Left lung (tissue), 10 donors: ENCODE data around the gene NR3C2. TPM values are rescaled to one million over a fixed set of nuclear protein-coding genes. Genes with fewer than 3 reads are reported as not detected.

Experiments
- ATAC-seq: fragments of 200-7000 bp; cut with Tn5 transposase; one replicate; pipeline ENCODE4 v1.9.1; 2020; ENCODE audit warnings: moderate library complexity
- DNase-seq, 4 donors: peaks; one replicate each; pipeline ENCODE4 v3.0.0-alpha.2; 2013 to 2020
- H3K27ac ChIP-seq, 2 donors: fragments of 200-600 bp; sonication (generic) in 1 of 2; one replicate each; pipeline versions ENCODE4 v1.5.0 to v1.8.0; 2020 to 2021
- H3K27me3 ChIP-seq, 2 donors: fragments of 200-600 bp; sonication (generic) in 1 of 2; one replicate each; pipeline versions ENCODE4 v1.5.0 to v1.8.0; 2020 to 2021
- H3K36me3 ChIP-seq, 2 donors: fragments of 200-600 bp; sonication (generic) in 1 of 2; one replicate each; pipeline versions ENCODE4 v1.5.0 to v1.8.0; 2020 to 2021
- H3K4me1 ChIP-seq, 2 donors: fragments of 200-600 bp; one replicate each; pipeline ENCODE4 v1.8.0; 2021
- H3K4me3 ChIP-seq, 2 donors: fragments of 200-600 bp; sonication (generic) in 1 of 2; one replicate each; pipeline versions ENCODE4 v1.5.0 to v1.8.0; 2020 to 2021; ENCODE audit warnings: mild to moderate bottlenecking in 1 of 2
- H3K9me3 ChIP-seq, 2 donors: fragments of 200-600 bp; sonication (generic) in 1 of 2; one replicate each; pipeline versions ENCODE4 v1.5.0 to v1.8.0; 2020 to 2021
- intact Hi-C, 2 donors: fragments of 100-400 bp; cut with DNase I; formaldehyde crosslinking; loops; one replicate each; pipeline versions ENCODE4 v1.11.2 to v1.14.2; 2022
- polyA plus RNA-seq, 6 donors: library from polyadenylated mRNA; unstranded; fragments of 120-200 nt; gene quantifications; one replicate each; pipeline ENCODE4 v1.2.1, GENCODE V29; 2013; ENCODE audit not compliant: insufficient read length in 6 of 6
- total RNA-seq, 2 donors: library from RNA; stranded (reverse); fragmentation: NEBNext Ultra II Directional; extraction: Animal tissue kit (Norgen Biotek cat#: 25700); gene quantifications; one replicate each; pipeline ENCODE4 v1.2.1, GENCODE V29; 2021
- TF ChIP-seq, protein P1 (sequence below), 2 donors: fragments of 200-600 bp; sonication (generic) in 1 of 2; IDR thresholded peaks; one replicate each; pipeline versions ENCODE4 v1.5.0 to v1.8.0; 2021; ENCODE audit warnings: antibody characterized with exemption in 2 of 2
- donor health status: DM: no; HTN: yes; CAD: no.
- donor health status: DM: no; HTN: no; CAD: no.

NR3C2 gene
- total and polyA plus RNA-seq, 8 donors: 13.1 to 25.0 (median 17.0) TPM

DNA sequence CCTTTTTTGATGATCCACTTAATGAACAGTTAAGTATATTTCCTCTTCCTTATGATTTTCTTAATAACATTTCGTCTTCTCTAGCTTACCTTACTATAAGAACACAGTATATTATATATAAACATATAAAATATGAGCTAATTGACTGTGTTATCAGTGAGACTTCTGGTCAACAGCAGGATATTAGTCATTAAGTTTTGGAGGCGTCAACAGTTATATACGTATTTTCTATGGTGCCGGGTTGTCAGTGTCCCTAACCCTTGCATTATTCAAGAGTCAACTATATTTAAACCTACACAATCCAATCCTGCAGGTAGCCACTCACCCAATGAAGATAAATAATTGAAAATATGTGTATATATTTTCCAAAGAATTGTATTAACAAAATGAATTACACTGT lies 88.0 kb downstream of the NR3C2 start:
- no peaks in the 10 kb centered on the region for H3K9me3 ChIP-seq
- intact Hi-C loops: no loop called here
- ATAC-seq (no peak), DNase-seq (no peak)
- no peak overlapping the region for H3K27ac ChIP-seq
- no peaks in the 10 kb centered on the region for H3K27me3 ChIP-seq
- H3K36me3 ChIP-seq: no peaks in the 10 kb centered on the region
- H3K4me1 ChIP-seq: no peaks in the 10 kb centered on the region
- TF ChIP-seq, protein P1, sequence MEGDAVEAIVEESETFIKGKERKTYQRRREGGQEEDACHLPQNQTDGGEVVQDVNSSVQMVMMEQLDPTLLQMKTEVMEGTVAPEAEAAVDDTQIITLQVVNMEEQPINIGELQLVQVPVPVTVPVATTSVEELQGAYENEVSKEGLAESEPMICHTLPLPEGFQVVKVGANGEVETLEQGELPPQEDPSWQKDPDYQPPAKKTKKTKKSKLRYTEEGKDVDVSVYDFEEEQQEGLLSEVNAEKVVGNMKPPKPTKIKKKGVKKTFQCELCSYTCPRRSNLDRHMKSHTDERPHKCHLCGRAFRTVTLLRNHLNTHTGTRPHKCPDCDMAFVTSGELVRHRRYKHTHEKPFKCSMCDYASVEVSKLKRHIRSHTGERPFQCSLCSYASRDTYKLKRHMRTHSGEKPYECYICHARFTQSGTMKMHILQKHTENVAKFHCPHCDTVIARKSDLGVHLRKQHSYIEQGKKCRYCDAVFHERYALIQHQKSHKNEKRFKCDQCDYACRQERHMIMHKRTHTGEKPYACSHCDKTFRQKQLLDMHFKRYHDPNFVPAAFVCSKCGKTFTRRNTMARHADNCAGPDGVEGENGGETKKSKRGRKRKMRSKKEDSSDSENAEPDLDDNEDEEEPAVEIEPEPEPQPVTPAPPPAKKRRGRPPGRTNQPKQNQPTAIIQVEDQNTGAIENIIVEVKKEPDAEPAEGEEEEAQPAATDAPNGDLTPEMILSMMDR (IDR thresholded peaks at IDR 0.05): no peak
- no peak overlapping the region for H3K4me3 ChIP-seq

DNA sequence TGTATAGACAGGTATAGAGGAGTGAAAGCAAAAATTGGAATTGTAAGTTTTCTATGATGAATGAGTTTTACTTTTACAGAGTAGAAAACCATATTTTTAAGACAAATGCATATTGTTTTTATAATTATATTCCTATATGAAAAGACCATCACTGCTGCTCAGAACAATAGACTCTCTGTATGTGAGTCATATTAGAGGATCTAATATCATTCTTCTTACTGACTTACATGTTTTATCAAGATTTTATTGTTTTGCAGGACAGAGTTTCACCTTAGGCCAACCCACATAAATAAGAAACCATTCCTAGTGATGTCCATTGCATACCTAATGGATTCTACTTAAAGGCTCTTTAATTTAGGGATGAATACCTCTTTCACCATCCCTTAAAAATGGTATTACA lies 88.6 kb downstream of the NR3C2 start:
- intact Hi-C loops: no loop called here
- TF ChIP-seq, protein P1 (IDR thresholded peaks at IDR 0.05): no peak
- no peak overlapping the region for H3K27ac ChIP-seq
- H3K4me1 ChIP-seq: no peaks in the 10 kb centered on the region
- H3K36me3 ChIP-seq: no peaks in the 10 kb centered on the region
- DNase-seq (no peak), ATAC-seq (no peak)
- H3K27me3 ChIP-seq: no peaks in the 10 kb centered on the region
- no peak overlapping the region for H3K4me3 ChIP-seq
- no peaks in the 10 kb centered on the region for H3K9me3 ChIP-seq

DNA sequence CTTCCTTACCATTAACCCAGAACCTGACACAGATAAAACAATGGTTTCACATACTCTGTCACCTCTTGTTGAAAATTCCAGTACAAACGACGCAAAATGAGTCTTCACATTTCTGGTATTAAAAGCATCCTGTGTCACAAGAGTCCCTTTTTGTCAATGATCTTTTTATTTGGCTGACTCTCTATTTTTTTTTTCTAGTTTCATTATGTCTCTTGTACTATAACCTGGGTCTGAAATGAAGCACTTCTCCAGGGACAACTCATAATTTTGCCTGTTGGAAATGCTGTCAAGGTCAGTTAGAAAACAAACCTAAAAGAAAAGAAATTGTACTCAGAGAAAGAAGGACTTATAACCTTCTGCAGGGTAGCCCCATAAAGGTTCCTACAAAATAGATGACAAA lies 93.1 kb downstream of the NR3C2 start:
- no peaks in the 10 kb centered on the region for H3K27me3 ChIP-seq
- ATAC-seq: no peak
- DNase-seq: no peak
- H3K4me1 ChIP-seq: peaks cover 0 to 5% of the 10 kb centered on the region in 2 donors
- H3K27ac ChIP-seq: no peak overlapping the region
- intact Hi-C loops: no loop called here
- no peak overlapping the region for H3K4me3 ChIP-seq
- no peaks in the 10 kb centered on the region for H3K36me3 ChIP-seq
- TF ChIP-seq, protein P1 (IDR thresholded peaks at IDR 0.05): no peak
- no peaks in the 10 kb centered on the region for H3K9me3 ChIP-seq

DNA sequence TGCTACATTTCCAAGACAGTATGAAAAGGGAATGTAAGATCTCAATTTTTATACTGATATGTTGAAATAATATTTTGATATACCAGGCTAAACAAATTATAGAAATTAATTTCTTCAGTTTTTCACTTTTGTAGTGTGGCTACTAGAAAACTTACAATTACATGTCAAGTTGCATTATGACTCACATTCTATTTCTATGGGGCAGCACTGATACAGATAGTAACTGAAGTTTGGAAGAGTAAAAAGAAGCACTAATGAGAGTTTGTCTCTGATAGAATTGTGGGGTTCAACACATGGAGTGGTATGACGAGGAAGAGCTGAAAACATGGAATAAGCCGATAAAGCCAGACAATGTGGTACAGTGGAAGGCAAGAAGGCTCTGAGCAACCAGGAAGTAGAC lies 95.6 kb downstream of the NR3C2 start:
- H3K27me3 ChIP-seq: no peaks in the 10 kb centered on the region
- intact Hi-C loops: no loop called here
- H3K36me3 ChIP-seq: no peaks in the 10 kb centered on the region
- ATAC-seq (no peak), DNase-seq (no peak)
- H3K4me1 ChIP-seq: peaks cover 0 to 5% of the 10 kb centered on the region in 2 donors
- H3K4me3 ChIP-seq: no peak overlapping the region
- H3K27ac ChIP-seq: no peak overlapping the region
- TF ChIP-seq, protein P1 (IDR thresholded peaks at IDR 0.05): no peak
- H3K9me3 ChIP-seq: no peaks in the 10 kb centered on the region

DNA sequence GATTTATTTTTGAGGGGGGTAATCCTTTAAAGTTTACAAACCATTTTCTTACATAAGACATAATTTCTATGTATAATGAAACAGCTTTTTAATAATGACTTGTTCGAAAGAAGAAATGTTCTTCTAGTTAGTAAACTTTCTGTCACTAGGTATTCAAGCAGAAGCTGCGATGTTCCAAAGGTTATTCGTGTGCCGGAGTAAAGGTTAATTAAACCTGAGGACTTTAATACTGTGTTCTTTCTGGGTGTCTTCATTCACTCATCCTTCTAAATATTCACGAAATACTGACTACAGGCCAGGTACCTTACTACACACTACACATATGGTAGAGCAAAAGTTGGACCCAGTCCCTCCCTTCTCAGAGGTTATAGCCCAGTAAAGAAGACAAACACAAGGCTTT lies 96.7 kb downstream of the NR3C2 start:
- intact Hi-C loops: no loop called here
- no peaks in the 10 kb centered on the region for H3K27me3 ChIP-seq
- H3K4me1 ChIP-seq: peaks cover 0 to 5% of the 10 kb centered on the region in 2 donors
- DNase-seq: no peak
- ATAC-seq: no peak
- H3K4me3 ChIP-seq: no peak overlapping the region
- no peaks in the 10 kb centered on the region for H3K9me3 ChIP-seq
- no peak overlapping the region for H3K27ac ChIP-seq
- TF ChIP-seq, protein P1 (IDR thresholded peaks at IDR 0.05): no peak
- H3K36me3 ChIP-seq: no peaks in the 10 kb centered on the region
